Tibial artery (tissue), 4 donors: Measurements from ENCODE around the gene NPPA.

ENCODE experiments used
- DNase-seq, 2 donors: peaks; one replicate each; pipeline ENCODE4 v3.0.0-alpha.2; 2019
- H3K27ac ChIP-seq, 2 donors: fragments of 200-600 bp; sonication (generic) in 1 of 2; 1 replicate in 1 of 2; 2 replicates in 1 of 2; pipeline ENCODE4 v1.5.1; 2018 to 2019; ENCODE audit warnings: mild to moderate bottlenecking in 1 of 2
- H3K27me3 ChIP-seq, 2 donors: fragments of 200-600 bp; sonication (generic) in 1 of 2; one replicate each; pipeline versions ENCODE4 v1.5.1 to v1.6.0; 2016 to 2019
- H3K36me3 ChIP-seq, 3 donors: fragments of 200-600 bp; sonication (generic) in 2 of 3; one replicate each; pipeline ENCODE4 v1.5.1; 2016 to 2019; ENCODE audit warnings: mild to moderate bottlenecking in 2 of 3
- H3K4me1 ChIP-seq, 4 donors: fragments of 200-600 bp; sonication (generic) in 2 of 4; 1 replicate in 3 of 4; 2 replicates in 1 of 4; pipeline ENCODE4 v1.5.1; 2016 to 2019
- H3K4me3 ChIP-seq, 2 donors: fragments of 200-600 bp; sonication (generic) in 1 of 2; 1 replicate in 1 of 2; 2 replicates in 1 of 2; pipeline ENCODE4 v1.5.1; 2018 to 2019; ENCODE audit warnings: mild to moderate bottlenecking in 2 of 2
- H3K9me3 ChIP-seq, 3 donors: fragments of 200-600 bp; sonication (generic) in 1 of 3; one replicate each; pipeline ENCODE4 v1.5.1; 2016 to 2019
- CTCF ChIP-seq, 2 experiments: fragments of 200-600 bp in 1 of 2; fragments of 450-650 bp in 1 of 2; IDR thresholded peaks; one replicate each; pipeline ENCODE4 v1.5.1; 2017 to 2019; ENCODE audit warnings: antibody characterized with exemption in 2 of 2, mild to moderate bottlenecking in 1 of 2, moderate library complexity in 1 of 2
- intact Hi-C: fragments of 100-400 bp; cut with DNase I; formaldehyde crosslinking; loops from one replicate; pipeline ENCODE4 v1.15.0; 2023; ENCODE audit warnings: low total_unique reads

Gene NPPA

GRCh38 chr1:11862890-11863289, 15.3 kb upstream of the NPPA start:
- no peak overlapping the region for H3K4me3 ChIP-seq
- H3K9me3 ChIP-seq: no peaks in the 10 kb centered on the region
- peaks cover 0 to 9% (median 2%) of the 10 kb centered on the region in 4 donors for H3K4me1 ChIP-seq
- TF ChIP-seq CTCF (IDR thresholded peaks at IDR 0.05): no peak
- H3K36me3 ChIP-seq: no peaks in the 10 kb centered on the region
- intact Hi-C loops: no loop called here
- H3K27ac ChIP-seq: no peak overlapping the region
- no peak for DNase-seq
- H3K27me3 ChIP-seq: peaks cover 0 to 54% of the 10 kb centered on the region in 2 donors

GRCh38 chr1:11860587-11860986, 13.0 kb upstream of the NPPA start:
- peaks cover 0 to 66% of the 10 kb centered on the region in 2 donors for H3K27me3 ChIP-seq

GRCh38 chr1:11860083-11860482, 12.5 kb upstream of the NPPA start:
- intact Hi-C loops: no loop called here
- Histone ChIP-seq H3K36me3 (no peaks in the 10 kb centered on the region), H3K4me1 (peaks cover 0 to 9% (median 2%) of the 10 kb centered on the region in 4 donors), H3K4me3 (no peak overlapping the region), H3K9me3 (no peaks in the 10 kb centered on the region), H3K27me3 (peaks cover 0 to 62% of the 10 kb centered on the region in 2 donors), H3K27ac (no peak overlapping the region)
- no peak for DNase-seq
- TF ChIP-seq CTCF (IDR thresholded peaks at IDR 0.05): no peak

More at GRCh38 chr1:11860587-11860986, 13.0 kb upstream of the NPPA start:
- DNase-seq: no peak
- Histone ChIP-seq H3K36me3 (no peaks in the 10 kb centered on the region), H3K4me1 (peaks cover 0 to 9% (median 2%) of the 10 kb centered on the region in 4 donors), H3K9me3 (no peaks in the 10 kb centered on the region), H3K27ac (no peak overlapping the region), H3K4me3 (no peak overlapping the region)
- intact Hi-C loops: no loop called here
- no peak for TF ChIP-seq CTCF (IDR thresholded peaks at IDR 0.05)

GRCh38 chr1:11858968-11859871, 11.6 kb upstream of the NPPA start:
- H3K4me3 ChIP-seq: no peak overlapping the region
- H3K27ac ChIP-seq: no peak overlapping the region
- peaks cover 0 to 70% of the 10 kb centered on the region in 2 donors for H3K27me3 ChIP-seq
- H3K36me3 ChIP-seq: no peaks in the 10 kb centered on the region
- peak in 1 of 2 experiments; percentile 28 for TF ChIP-seq CTCF (IDR thresholded peaks at IDR 0.05)
- intact Hi-C loops: no loop called here
- H3K9me3 ChIP-seq: no peaks in the 10 kb centered on the region
- no peak for DNase-seq
- peaks cover 0 to 9% (median 2%) of the 10 kb centered on the region in 4 donors for H3K4me1 ChIP-seq

GRCh38 chr1:11858613-11858967, 11.0 kb upstream of the NPPA start, which contains the start of gene NPPB:
TSS of gene NPPB (minus strand) at chr1:11858945. CDS start at chr1:11858833, 112 bp downstream.
- peaks cover 0 to 70% of the 10 kb centered on the region in 2 donors for H3K27me3 ChIP-seq
- peaks cover 0 to 9% (median 2%) of the 10 kb centered on the region in 4 donors for H3K4me1 ChIP-seq
- H3K4me3 ChIP-seq: no peak within 1 kb of the TSS
- H3K36me3 ChIP-seq: no peaks in the 10 kb centered on the region
- no peak within 1 kb of the TSS for H3K27ac ChIP-seq
- DNase-seq: no peak
- no peak for TF ChIP-seq CTCF (IDR thresholded peaks at IDR 0.05)
- intact Hi-C loops: no loop called here
- no peaks in the 10 kb centered on the region for H3K9me3 ChIP-seq
